ENCODE measurements around the gene TMEM86A. TPM values are rescaled to one million over a fixed set of nuclear protein-coding genes. Genes with fewer than 3 reads are reported as not detected.

TMEM86A gene
- total RNA-seq, 1 donor from 2014 or later = not detected

- H3K9me3 Mint-ChIP-seq = no peaks in the 10 kb centered on the region
Measured at GRCh38 chr11:18728658-18729057, 30.1 kb downstream of the TMEM86A start.

GRCh38 chr11:18729426-18729825 is 30.8 kb downstream of the TMEM86A start:
- Histone ChIP-seq H3K4me1 (peaks cover 9% of the 10 kb centered on the region), H3K9me3 (ENCODE audit: low read depth) (no peaks in the 10 kb centered on the region), H3K4me2 (no peak overlapping the region), H3F3A (ENCODE audit: low read depth) (no peaks in the 10 kb centered on the region), H3K36me3 (no peaks in the 10 kb centered on the region), H4K20me1 (ENCODE audit: low read depth) (no peaks in the 10 kb centered on the region), H2AFZ (replicated peaks) (no peak overlapping the region), H3K9ac (no peak overlapping the region), H3K27me3 (no peaks in the 10 kb centered on the region), H3K79me2 (ENCODE audit: low read depth) (no peaks in the 10 kb centered on the region), H3K4me3 (no peak overlapping the region), H3K27ac (no peak overlapping the region)
- DNase-seq (ENCODE audit: low spot score) = no peak
- H3K9me3 Mint-ChIP-seq = no peaks in the 10 kb centered on the region
- no peaks in the 10 kb centered on the region for H3K36me3 Mint-ChIP-seq
- no peak for TF ChIP-seq EZH2 (IDR thresholded peaks at IDR 0.05)
- TF ChIP-seq, protein P1, sequence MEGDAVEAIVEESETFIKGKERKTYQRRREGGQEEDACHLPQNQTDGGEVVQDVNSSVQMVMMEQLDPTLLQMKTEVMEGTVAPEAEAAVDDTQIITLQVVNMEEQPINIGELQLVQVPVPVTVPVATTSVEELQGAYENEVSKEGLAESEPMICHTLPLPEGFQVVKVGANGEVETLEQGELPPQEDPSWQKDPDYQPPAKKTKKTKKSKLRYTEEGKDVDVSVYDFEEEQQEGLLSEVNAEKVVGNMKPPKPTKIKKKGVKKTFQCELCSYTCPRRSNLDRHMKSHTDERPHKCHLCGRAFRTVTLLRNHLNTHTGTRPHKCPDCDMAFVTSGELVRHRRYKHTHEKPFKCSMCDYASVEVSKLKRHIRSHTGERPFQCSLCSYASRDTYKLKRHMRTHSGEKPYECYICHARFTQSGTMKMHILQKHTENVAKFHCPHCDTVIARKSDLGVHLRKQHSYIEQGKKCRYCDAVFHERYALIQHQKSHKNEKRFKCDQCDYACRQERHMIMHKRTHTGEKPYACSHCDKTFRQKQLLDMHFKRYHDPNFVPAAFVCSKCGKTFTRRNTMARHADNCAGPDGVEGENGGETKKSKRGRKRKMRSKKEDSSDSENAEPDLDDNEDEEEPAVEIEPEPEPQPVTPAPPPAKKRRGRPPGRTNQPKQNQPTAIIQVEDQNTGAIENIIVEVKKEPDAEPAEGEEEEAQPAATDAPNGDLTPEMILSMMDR (IDR thresholded peaks at IDR 0.05) = no peak
- no peak for TF ChIP-seq EZH2phosphoT487 (IDR thresholded peaks at IDR 0.05)
- H3K4me1 Mint-ChIP-seq = peaks cover 8% of the 10 kb centered on the region
- peaks cover 2% of the 10 kb centered on the region for H3K27me3 Mint-ChIP-seq (ENCODE audit: insufficient read depth, low read depth)
- H3K27ac Mint-ChIP-seq = no peak overlapping the region
- no peak overlapping the region for H3K4me3 Mint-ChIP-seq

More at GRCh38 chr11:18728658-18729057, 30.1 kb downstream of the TMEM86A start:
- TF ChIP-seq EZH2 (IDR thresholded peaks at IDR 0.05) (no peak), EZH2phosphoT487 (IDR thresholded peaks at IDR 0.05) (no peak)
- TF ChIP-seq, protein P1 (IDR thresholded peaks at IDR 0.05) = no peak
- Mint-ChIP-seq H3K27me3 (ENCODE audit: insufficient read depth, low read depth) (peaks cover 2% of the 10 kb centered on the region), H3K36me3 (no peaks in the 10 kb centered on the region), H3K27ac (no peak overlapping the region), H3K4me3 (no peak overlapping the region), H3K4me1 (peaks cover 13% of the 10 kb centered on the region)
- H3K9me3 ChIP-seq (ENCODE audit: low read depth) = no peaks in the 10 kb centered on the region
- peaks cover 14% of the 10 kb centered on the region for H3K4me1 ChIP-seq
- H3K9ac ChIP-seq = no peak overlapping the region
- H3K36me3 ChIP-seq = no peaks in the 10 kb centered on the region
- H3K4me2 ChIP-seq = no peak overlapping the region
- no peaks in the 10 kb centered on the region for H3K79me2 ChIP-seq (ENCODE audit: low read depth)
- no peaks in the 10 kb centered on the region for H3K27me3 ChIP-seq
- no peaks in the 10 kb centered on the region for H4K20me1 ChIP-seq (ENCODE audit: low read depth)
- no peak overlapping the region for H3K27ac ChIP-seq
- no peak overlapping the region for H2AFZ ChIP-seq (replicated peaks)
- no peaks in the 10 kb centered on the region for H3F3A ChIP-seq (ENCODE audit: low read depth)
- no peak overlapping the region for H3K4me3 ChIP-seq
- no peak for DNase-seq (ENCODE audit: low spot score)

DNA sequence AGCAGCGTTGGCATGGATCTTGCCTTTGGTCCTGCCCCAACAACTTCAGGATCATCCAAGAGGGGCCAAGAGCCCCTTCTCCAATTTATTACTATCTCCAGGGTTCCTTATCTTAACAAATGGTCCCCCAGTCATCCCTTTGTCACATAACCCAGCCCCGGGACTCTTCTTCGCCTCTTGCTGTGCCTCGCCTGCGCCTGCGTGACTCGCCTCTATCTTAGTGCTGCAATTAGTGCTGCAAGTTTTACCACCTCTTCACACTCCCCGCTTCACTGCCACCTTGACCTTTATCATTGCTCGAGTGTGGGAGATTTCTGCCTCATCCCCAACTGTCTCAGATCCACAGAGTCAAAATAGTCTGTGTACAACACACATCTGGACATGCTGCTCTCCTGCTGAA is 31.4 kb downstream of the TMEM86A start:
- no peak overlapping the region for H3K9ac ChIP-seq
- no peak overlapping the region for H2AFZ ChIP-seq (replicated peaks)
- H3K4me3 ChIP-seq = no peak overlapping the region
- no peaks in the 10 kb centered on the region for H3K27me3 ChIP-seq
- H3K27ac Mint-ChIP-seq = no peak overlapping the region
- H4K20me1 ChIP-seq (ENCODE audit: low read depth) = no peaks in the 10 kb centered on the region
- H3K36me3 Mint-ChIP-seq = no peaks in the 10 kb centered on the region
- H3K79me2 ChIP-seq (ENCODE audit: low read depth) = no peaks in the 10 kb centered on the region
- H3K4me1 Mint-ChIP-seq = peaks cover 8% of the 10 kb centered on the region
- H3F3A ChIP-seq (ENCODE audit: low read depth) = no peaks in the 10 kb centered on the region
- H3K4me1 ChIP-seq = peaks cover 9% of the 10 kb centered on the region
- no peak for DNase-seq (ENCODE audit: low spot score)
- peaks cover 2% of the 10 kb centered on the region for H3K27me3 Mint-ChIP-seq (ENCODE audit: insufficient read depth, low read depth)
- no peaks in the 10 kb centered on the region for H3K9me3 ChIP-seq (ENCODE audit: low read depth)
- H3K4me2 ChIP-seq = no peak overlapping the region
- no peaks in the 10 kb centered on the region for H3K9me3 Mint-ChIP-seq
- no peaks in the 10 kb centered on the region for H3K36me3 ChIP-seq
- H3K27ac ChIP-seq = no peak overlapping the region
- H3K4me3 Mint-ChIP-seq = no peak overlapping the region
- TF ChIP-seq EZH2phosphoT487 (IDR thresholded peaks at IDR 0.05) = no peak

DNA sequence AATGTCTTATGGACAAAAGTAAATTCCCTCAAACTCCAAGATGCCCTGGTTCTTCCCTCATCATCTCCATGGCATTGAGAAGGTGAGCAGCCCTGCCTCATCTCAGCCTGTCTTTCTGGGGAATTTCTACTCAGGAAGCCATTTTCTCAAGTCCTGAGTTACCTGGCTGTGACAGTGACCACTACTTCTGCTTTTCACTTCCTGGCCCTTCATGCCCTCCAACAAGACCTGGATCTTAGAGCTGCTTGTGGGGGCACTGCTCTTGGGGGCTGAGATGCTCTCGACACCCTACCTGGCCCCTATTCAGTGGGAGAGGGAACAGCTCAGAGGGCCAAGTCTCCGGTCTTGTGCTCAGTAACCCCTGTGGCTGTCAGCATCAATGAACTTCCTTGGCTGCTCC is 32.9 kb downstream of the TMEM86A start:
- Mint-ChIP-seq H3K27me3 (ENCODE audit: insufficient read depth, low read depth) (peaks cover 2% of the 10 kb centered on the region), H3K36me3 (no peaks in the 10 kb centered on the region), H3K4me3 (no peak overlapping the region), H3K9me3 (no peaks in the 10 kb centered on the region), H3K4me1 (peaks cover 8% of the 10 kb centered on the region), H3K27ac (no peak overlapping the region)
- no peak for DNase-seq (ENCODE audit: low spot score)
- H3K79me2 ChIP-seq (ENCODE audit: low read depth) = no peaks in the 10 kb centered on the region
- H4K20me1 ChIP-seq (ENCODE audit: low read depth) = no peaks in the 10 kb centered on the region
- TF ChIP-seq, protein P1 (IDR thresholded peaks at IDR 0.05) = no peak
- no peak for TF ChIP-seq EZH2phosphoT487 (IDR thresholded peaks at IDR 0.05)
- TF ChIP-seq EZH2 (IDR thresholded peaks at IDR 0.05) = no peak
- no peak overlapping the region for H3K4me2 ChIP-seq
- H3K4me3 ChIP-seq = no peak overlapping the region
- H3K27ac ChIP-seq = no peak overlapping the region
- H3K36me3 ChIP-seq = no peaks in the 10 kb centered on the region
- no peaks in the 10 kb centered on the region for H3K9me3 ChIP-seq (ENCODE audit: low read depth)
- peaks cover 3% of the 10 kb centered on the region for H3K4me1 ChIP-seq
- no peak overlapping the region for H3K9ac ChIP-seq
- no peaks in the 10 kb centered on the region for H3K27me3 ChIP-seq
- H3F3A ChIP-seq (ENCODE audit: low read depth) = no peaks in the 10 kb centered on the region
- no peak overlapping the region for H2AFZ ChIP-seq (replicated peaks)
